Ectodermal cell (in vitro differentiated cells): ENCODE measurements around the gene MDP1.
"Not testable (repeated sequence)": the region's sequence is repeated elsewhere in the genome, so short reads cannot be mapped to it uniquely, and the experiment has no call there.

Source experiments
- H3K27ac ChIP-seq: 2 replicates; pipeline ENCODE4 v1.7.0; 2013; ENCODE audit warnings: mild to moderate bottlenecking, low read depth, low read length; ENCODE audit not compliant: insufficient read depth, poor library complexity, severe bottlenecking
- H3K27me3 ChIP-seq: 2 replicates; pipeline ENCODE4 v1.7.0; 2013; ENCODE audit warnings: mild to moderate bottlenecking, low read length; ENCODE audit not compliant: insufficient read depth, control insufficient read depth, poor library complexity, severe bottlenecking
- H3K36me3 ChIP-seq: one replicate; pipeline ENCODE4 v1.7.0; 2013; ENCODE audit warnings: low read length; ENCODE audit not compliant: control insufficient read depth, insufficient read depth
- H3K4me1 ChIP-seq: one replicate; pipeline ENCODE4 v1.7.0; 2013; ENCODE audit warnings: low read length; ENCODE audit not compliant: control insufficient read depth, insufficient read depth
- H3K4me3 ChIP-seq: 2 replicates; pipeline ENCODE4 v1.7.0; 2013; ENCODE audit warnings: low read depth, low read length, control low read depth; ENCODE audit not compliant: insufficient read depth
- H3K9me3 ChIP-seq: 2 replicates; pipeline ENCODE4 v1.7.0; 2013; ENCODE audit warnings: mild to moderate bottlenecking, low read length, moderate library complexity; ENCODE audit not compliant: control insufficient read depth
- WGBS, 2 experiments: methylation state at CpG; one replicate each; pipeline ENCODE4 v1.1.7; 2013; ENCODE audit warnings: missing lambda C conversion rate in 2 of 2; 5-methylcytosine and 5-hydroxymethylcytosine counted together

Gene MDP1

GRCh38 chr14:24211311-24211710, 4.6 kb downstream of the MDP1 start:
- no peaks in the 10 kb centered on the region for H3K9me3 ChIP-seq
- no peak overlapping the region for H3K4me3 ChIP-seq
- WGBS, 2 experiments = 94 to 95% methylated on average over 6 of the region's 6 CpGs

GRCh38 chr14:24207625-24208024, 8.2 kb downstream of the MDP1 start:
- Histone ChIP-seq H3K27ac (no peak overlapping the region), H3K4me3 (no peak overlapping the region), H3K27me3 (no peaks in the 10 kb centered on the region), H3K9me3 (no peaks in the 10 kb centered on the region), H3K4me1 (no peaks in the 10 kb centered on the region), H3K36me3 (peaks cover 39% of the 10 kb centered on the region)
- WGBS, 2 experiments = 94% methylated on average over 2 of the region's 2 CpGs

More at GRCh38 chr14:24211311-24211710, 4.6 kb downstream of the MDP1 start:
- no peak overlapping the region for H3K27ac ChIP-seq
- peaks cover 8% of the 10 kb centered on the region for H3K4me1 ChIP-seq
- peaks cover 28% of the 10 kb centered on the region for H3K36me3 ChIP-seq
- H3K27me3 ChIP-seq = no peaks in the 10 kb centered on the region

- Histone ChIP-seq H3K36me3 (peaks cover 39% of the 10 kb centered on the region), H3K4me1 (no peaks in the 10 kb centered on the region)
- WGBS, 2 experiments = 93 to 96% methylated on average over 5 of the region's 5 CpGs
These were observed 8.7 kb downstream of the MDP1 start for GRCh38 chr14:24207104-24207551.

GRCh38 chr14:24206260-24207103, 9.4 kb downstream of the MDP1 start:
- H3K36me3 ChIP-seq = peaks cover 40% of the 10 kb centered on the region
- H3K9me3 ChIP-seq = no peaks in the 10 kb centered on the region
- H3K27ac ChIP-seq = no peak overlapping the region
- no peaks in the 10 kb centered on the region for H3K27me3 ChIP-seq
- H3K4me3 ChIP-seq = no peak overlapping the region
- no peaks in the 10 kb centered on the region for H3K4me1 ChIP-seq
- WGBS, 2 experiments = 93 to 95% methylated on average over 11 of the region's 11 CpGs

More at GRCh38 chr14:24207104-24207551, 8.7 kb downstream of the MDP1 start:
- H3K27ac ChIP-seq = no peak overlapping the region
- H3K27me3 ChIP-seq = no peaks in the 10 kb centered on the region
- H3K4me3 ChIP-seq = no peak overlapping the region
- no peaks in the 10 kb centered on the region for H3K9me3 ChIP-seq

GRCh38 chr14:24204163-24205146, 11.4 kb downstream of the MDP1 start:
- Histone ChIP-seq H3K36me3 (peaks cover 31% of the 10 kb centered on the region), H3K27ac (no peak overlapping the region), H3K4me3 (no peak overlapping the region), H3K9me3 (no peaks in the 10 kb centered on the region), H3K4me1 (no peaks in the 10 kb centered on the region), H3K27me3 (no peaks in the 10 kb centered on the region)
- WGBS, 2 experiments = 95 to 96% methylated on average over 7 of the region's 7 CpGs

GRCh38 chr14:24203249-24203886, 12.5 kb downstream of the MDP1 start:
- H3K27me3 ChIP-seq, H3K4me3 ChIP-seq, H3K27ac ChIP-seq, H3K4me1 ChIP-seq, H3K9me3 ChIP-seq: not testable (repeated sequence)
- WGBS, 2 experiments = 92 to 95% methylated on average over 16 of the region's 16 CpGs
- H3K36me3 ChIP-seq = peaks cover 26% of the 10 kb centered on the region

- H3K9me3 ChIP-seq, H3K4me3 ChIP-seq, H3K4me1 ChIP-seq, H3K27me3 ChIP-seq, H3K27ac ChIP-seq: not testable (repeated sequence)
- WGBS, 2 experiments = 72 to 81% methylated on average over 8 of the region's 8 CpGs
- peaks cover 23% of the 10 kb centered on the region for H3K36me3 ChIP-seq
These were observed 13.3 kb downstream of the MDP1 start for GRCh38 chr14:24202538-24202937.

- H3K4me3 ChIP-seq = no peak overlapping the region
- H3K36me3 ChIP-seq = peaks cover 11% of the 10 kb centered on the region
- peaks cover 5% of the 10 kb centered on the region for H3K4me1 ChIP-seq
- H3K27ac ChIP-seq = no peak overlapping the region
- H3K27me3 ChIP-seq = no peaks in the 10 kb centered on the region
- H3K9me3 ChIP-seq = no peaks in the 10 kb centered on the region
- WGBS, 2 experiments = 87 to 93% methylated on average over 7 of the region's 7 CpGs
These were observed 16.9 kb downstream of the MDP1 start for GRCh38 chr14:24198814-24199524.

- Histone ChIP-seq H3K4me1 (peaks cover 5% of the 10 kb centered on the region), H3K36me3 (peaks cover 12% of the 10 kb centered on the region), H3K27me3 (no peaks in the 10 kb centered on the region), H3K4me3 (no peak overlapping the region), H3K9me3 (no peaks in the 10 kb centered on the region), H3K27ac (no peak overlapping the region)
- WGBS, 2 experiments = 85 to 86% methylated on average over 1 to 2 of the region's 2 CpGs
These were observed 18.8 kb downstream of the MDP1 start for GRCh38 chr14:24197056-24197450.
